Fibroblast of pulmonary artery (primary cell): Measurements from ENCODE around the gene CD164L2.

Experiments
- DNase-seq: peaks from one replicate; pipeline ENCODE4 v3.0.0-alpha.2; 2010; ENCODE audit warnings: low read depth
- H3K4me3 ChIP-seq: replicated peaks from 2 replicates; pipeline ENCODE4 v1.5.1; 2011; ENCODE audit warnings: low read depth, mild to moderate bottlenecking, control low read depth, low read length, moderate library complexity
- CTCF ChIP-seq: IDR thresholded peaks from 2 replicates; pipeline ENCODE4 v1.5.1; 2011; ENCODE audit warnings: mild to moderate bottlenecking, control low read depth, low read length, inconsistent platforms; ENCODE audit errors: missing control alignments

Gene CD164L2

DNA sequence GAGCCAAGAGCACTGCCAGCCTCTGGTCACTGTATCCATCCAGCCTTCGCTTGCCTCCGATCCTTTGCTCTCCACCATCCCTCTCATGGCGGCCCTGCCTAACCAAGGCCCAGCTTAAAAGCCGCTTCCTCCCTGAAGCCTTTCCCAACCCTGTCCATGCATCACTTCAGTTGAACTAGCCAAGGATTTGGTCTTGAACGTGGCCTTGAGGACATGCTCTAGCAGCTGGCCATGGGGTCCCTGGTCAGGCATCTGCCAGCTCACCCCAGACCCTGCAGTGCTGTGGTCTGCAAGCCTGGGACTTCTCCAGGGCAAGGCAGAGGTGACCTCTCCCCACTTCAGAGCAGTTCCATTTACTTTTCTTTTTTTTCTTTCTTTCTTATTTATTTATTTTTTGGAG lies 46.4 kb downstream of the CD164L2 start:
- H3K4me3 ChIP-seq: no peak overlapping the region
- no peak for TF ChIP-seq CTCF
- DNase-seq: no peak

GRCh38 chr1:27335506-27336422 lies 47.4 kb downstream of the CD164L2 start:
- no peak for TF ChIP-seq CTCF
- H3K4me3 ChIP-seq: no peak overlapping the region
- DNase-seq: no peak

GRCh38 chr1:27333717-27334279 lies 49.3 kb downstream of the CD164L2 start:
- TF ChIP-seq CTCF: no peak
- no peak overlapping the region for H3K4me3 ChIP-seq
- no peak for DNase-seq

- peak; percentile 53 for DNase-seq
Observed at GRCh38 chr1:27332536-27333281, 50.4 kb downstream of the CD164L2 start.

GRCh38 chr1:27331922-27332321 lies 51.2 kb downstream of the CD164L2 start:
- no peak for DNase-seq
- TF ChIP-seq CTCF: no peak

More at GRCh38 chr1:27332536-27333281, 50.4 kb downstream of the CD164L2 start:
- H3K4me3 ChIP-seq: no peak overlapping the region
- peak; percentile 83 for TF ChIP-seq CTCF

DNA sequence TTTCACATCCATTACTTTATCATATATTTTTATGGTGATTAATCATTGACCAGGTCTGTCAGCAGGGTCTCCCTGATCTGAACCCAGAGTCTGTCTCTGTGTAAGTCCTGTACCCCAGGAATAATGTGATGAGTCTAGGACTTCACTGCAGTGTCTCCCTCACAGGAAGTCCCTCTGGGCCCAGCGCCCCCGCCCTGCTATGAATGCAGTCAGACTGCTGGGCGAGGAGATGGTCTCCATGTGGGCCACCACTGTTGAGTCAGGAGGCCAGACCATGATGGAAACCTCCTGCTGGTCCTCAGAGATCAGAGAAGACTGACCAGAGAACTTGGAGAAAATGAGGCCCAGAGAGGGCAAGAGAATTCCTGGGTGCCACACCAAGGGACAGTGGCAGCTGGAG lies 51.7 kb downstream of the CD164L2 start:
- no peak for TF ChIP-seq CTCF
- H3K4me3 ChIP-seq: no peak overlapping the region
- DNase-seq: no peak

More at GRCh38 chr1:27331922-27332321, 51.2 kb downstream of the CD164L2 start:
- H3K4me3 ChIP-seq: no peak overlapping the region
